ENCODE results near the gene PRLR.
A peak's percentile ranks its signal among the peaks of the same experiment; 100 is the strongest.
"Not testable (repeated sequence)": the region's sequence is repeated elsewhere in the genome, so short reads cannot be mapped to it uniquely, and the experiment has no call there.

The PRLR gene

GRCh38 chr5:35129276-35129675 lies 101.0 kb downstream of the PRLR start:
- DNase-seq (ENCODE audit: low spot score), result no peak

GRCh38 chr5:35127006-35127405 lies 103.3 kb downstream of the PRLR start:
- DNase-seq (ENCODE audit: low spot score), result no peak

- DNase-seq (ENCODE audit: low spot score), result no peak
Observed at GRCh38 chr5:35125746-35126145, 104.5 kb downstream of the PRLR start.

- no peak for DNase-seq (ENCODE audit: low spot score)
Observed at GRCh38 chr5:35124932-35125331, 105.4 kb downstream of the PRLR start.

GRCh38 chr5:35122819-35123218 lies 107.5 kb downstream of the PRLR start:
- no peak for DNase-seq (ENCODE audit: low spot score)

GRCh38 chr5:35120715-35121114 lies 109.6 kb downstream of the PRLR start:
- no peak for DNase-seq (ENCODE audit: low spot score)

- DNase-seq (ENCODE audit: low spot score), result no peak
Observed at GRCh38 chr5:35117967-35118366, 112.3 kb downstream of the PRLR start.

GRCh38 chr5:35115920-35116319 lies 114.4 kb downstream of the PRLR start:
- no peak for DNase-seq (ENCODE audit: low spot score)

GRCh38 chr5:35114698-35115097 lies 115.6 kb downstream of the PRLR start:
- no peak for DNase-seq (ENCODE audit: low spot score)

GRCh38 chr5:35112300-35112699 lies 118.0 kb downstream of the PRLR start:
- DNase-seq (ENCODE audit: low spot score), result no peak

- DNase-seq (ENCODE audit: low spot score), result not testable (repeated sequence)
Observed at GRCh38 chr5:35104550-35104949, 125.7 kb downstream of the PRLR start.

- DNase-seq (ENCODE audit: low spot score), result no peak
Observed at GRCh38 chr5:35103637-35104299, 126.5 kb downstream of the PRLR start.

GRCh38 chr5:35101720-35102119 lies 128.6 kb downstream of the PRLR start:
- DNase-seq (ENCODE audit: low spot score), result not testable (repeated sequence)

GRCh38 chr5:35101016-35101415 lies 129.3 kb downstream of the PRLR start:
- no peak for DNase-seq (ENCODE audit: low spot score)

GRCh38 chr5:35098214-35098613 lies 132.1 kb downstream of the PRLR start:
- no peak for DNase-seq (ENCODE audit: low spot score)

GRCh38 chr5:35096932-35097331 lies 133.4 kb downstream of the PRLR start:
- DNase-seq (ENCODE audit: low spot score), result no peak

- no peak for DNase-seq (ENCODE audit: low spot score)
Observed at GRCh38 chr5:35096216-35096615, 134.1 kb downstream of the PRLR start.

GRCh38 chr5:35095366-35095765 lies 134.9 kb downstream of the PRLR start:
- no peak for DNase-seq (ENCODE audit: low spot score)

GRCh38 chr5:35094948-35095347 lies 135.3 kb downstream of the PRLR start:
- DNase-seq (ENCODE audit: low spot score), result no peak

GRCh38 chr5:35092703-35093102 lies 137.6 kb downstream of the PRLR start:
- no peak for DNase-seq (ENCODE audit: low spot score)

- no peak for DNase-seq (ENCODE audit: low spot score)
Observed at GRCh38 chr5:35091704-35092103, 138.6 kb downstream of the PRLR start.

- DNase-seq (ENCODE audit: low spot score), result peak; percentile 47
Observed at GRCh38 chr5:35089334-35090314, 140.7 kb downstream of the PRLR start.

- DNase-seq (ENCODE audit: low spot score), result no peak
Observed at GRCh38 chr5:35087991-35088390, 142.3 kb downstream of the PRLR start.

Data from SK-N-DZ (cell line).